ENCODE measurements around the gene ADARB2.

- TF ChIP-seq CTCF (IDR thresholded peaks at IDR 0.05; ENCODE audit: poor library complexity) (no peak), EZH2phosphoT487 (IDR thresholded peaks at IDR 0.05; ENCODE audit: low read depth, severe bottlenecking, unreplicated experiment) (no peak), EZH2 (IDR thresholded peaks at IDR 0.05; ENCODE audit: borderline replicate concordance) (no peak)
Observed at GRCh38 chr10:1402016-1402770, 335.1 kb downstream of the ADARB2 start.

All from hepatocyte (in vitro differentiated cells).